Effector memory CD8-positive, alpha-beta T cell (primary cell): Measurements from ENCODE around the gene TYRO3.
"Not testable (repeated sequence)": the region's sequence is repeated elsewhere in the genome, so short reads cannot be mapped to it uniquely, and the experiment has no call there.

ENCODE experiments used
- ATAC-seq: fragments of 150-1000 bp; cut with Tn5 transposase; replicated peaks from 2 replicates; pipeline ENCODE4 v1.10.0; 2021; ENCODE audit warnings: mild to moderate bottlenecking, moderate library complexity
- DNase-seq, 3 experiments: peaks; one replicate each; pipeline ENCODE4 v3.0.0; 2021
- H3K27ac Mint-ChIP-seq, 2 donors: one replicate each; pipeline ENCODE4 v1.8.0; 2022; ENCODE audit warnings: mild to moderate bottlenecking in 2 of 2, mixed read lengths in 2 of 2, moderate library complexity in 2 of 2
- H3K27me3 Mint-ChIP-seq, 2 donors: one replicate each; pipeline ENCODE4 v1.8.0; 2022; ENCODE audit warnings: mixed read lengths in 2 of 2
- H3K36me3 Mint-ChIP-seq: one replicate; pipeline ENCODE4 v1.8.0; 2022; ENCODE audit warnings: mild to moderate bottlenecking, moderate library complexity, mixed read lengths; ENCODE audit not compliant: insufficient read depth
- H3K4me1 Mint-ChIP-seq, 2 donors: one replicate each; pipeline ENCODE4 v1.8.0; 2022; ENCODE audit warnings: low read depth in 2 of 2, mixed read lengths in 2 of 2
- H3K4me3 Mint-ChIP-seq, 2 donors: one replicate each; pipeline ENCODE4 v1.8.0; 2022; ENCODE audit warnings: mild to moderate bottlenecking in 2 of 2, mixed read lengths in 2 of 2, moderate library complexity in 2 of 2
- H3K9me3 Mint-ChIP-seq, 2 donors: one replicate each; pipeline ENCODE4 v1.8.0; 2022; ENCODE audit warnings: mixed read lengths in 2 of 2

TYRO3 gene

DNA sequence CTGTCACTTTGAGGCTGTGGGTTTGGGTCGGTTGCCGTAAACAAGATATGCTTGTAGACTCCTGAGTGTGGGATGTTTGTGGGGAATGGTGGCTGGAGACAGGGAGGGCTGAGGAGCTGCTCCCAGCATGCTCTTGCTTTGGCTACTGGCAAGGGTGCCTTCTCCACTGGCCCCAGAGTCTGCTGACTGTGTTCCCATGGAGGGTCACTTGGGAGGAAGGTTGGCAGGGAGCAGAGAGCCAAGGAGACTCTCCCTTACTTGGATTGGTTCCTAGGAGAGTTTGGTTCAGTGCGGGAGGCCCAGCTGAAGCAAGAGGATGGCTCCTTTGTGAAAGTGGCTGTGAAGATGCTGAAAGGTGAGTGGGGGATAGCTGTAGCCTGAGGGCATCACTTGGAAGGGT, 11.8 kb downstream of the TYRO3 start:
- Mint-ChIP-seq H3K4me3 (no peak overlapping the region), H3K27ac (no peak overlapping the region), H3K9me3 (no peaks in the 10 kb centered on the region), H3K36me3 (no peaks in the 10 kb centered on the region), H3K4me1 (no peaks in the 10 kb centered on the region), H3K27me3 (no peaks in the 10 kb centered on the region)
- no peak for DNase-seq
- no peak for ATAC-seq

DNA sequence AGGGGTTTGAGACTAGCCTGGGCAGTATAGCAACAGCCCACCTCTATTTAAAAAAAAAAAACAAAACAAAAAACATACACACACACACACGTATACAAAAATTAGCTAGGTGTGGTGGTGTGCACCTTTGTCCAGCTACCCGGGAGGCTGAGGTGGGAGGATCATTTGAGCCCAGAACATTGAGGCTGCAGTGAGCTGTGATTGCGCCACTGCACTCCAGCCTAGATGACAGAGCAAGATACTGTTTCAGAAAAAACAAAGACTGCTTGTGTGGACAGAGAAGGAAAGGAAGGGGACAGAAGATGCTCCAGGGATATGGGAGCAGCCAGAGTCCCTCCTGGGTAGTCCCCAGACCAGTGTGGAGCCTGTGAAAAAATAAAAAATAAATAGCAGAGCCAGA, 12.9 kb downstream of the TYRO3 start:
- Mint-ChIP-seq H3K27ac (no peak overlapping the region), H3K4me1 (no peaks in the 10 kb centered on the region), H3K27me3 (no peaks in the 10 kb centered on the region), H3K9me3 (no peaks in the 10 kb centered on the region), H3K4me3 (no peak overlapping the region), H3K36me3 (no peaks in the 10 kb centered on the region)
- DNase-seq = no peak
- ATAC-seq = no peak

DNA sequence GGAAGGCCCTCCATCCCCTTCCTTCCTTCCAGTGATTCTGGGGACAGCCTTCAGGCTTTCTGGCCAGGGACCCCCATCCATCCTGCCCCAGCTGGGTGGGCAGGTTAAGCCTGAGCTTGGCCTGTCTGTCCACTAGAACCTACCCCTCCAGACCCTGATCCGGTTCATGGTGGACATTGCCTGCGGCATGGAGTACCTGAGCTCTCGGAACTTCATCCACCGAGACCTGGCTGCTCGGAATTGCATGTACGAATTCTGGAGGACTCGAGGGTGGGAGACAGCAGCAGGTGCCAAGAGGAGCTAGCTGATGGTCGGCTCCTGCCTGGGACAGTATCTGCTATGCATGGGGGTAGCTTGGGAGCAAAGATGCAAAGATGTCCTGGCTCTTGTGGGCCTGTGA, 13.9 kb downstream of the TYRO3 start:
- Mint-ChIP-seq H3K36me3 (no peaks in the 10 kb centered on the region), H3K27ac (no peak overlapping the region), H3K9me3 (no peaks in the 10 kb centered on the region), H3K27me3 (no peaks in the 10 kb centered on the region), H3K4me3 (no peak overlapping the region), H3K4me1 (no peaks in the 10 kb centered on the region)
- ATAC-seq (no peak), DNase-seq (no peak)

DNA sequence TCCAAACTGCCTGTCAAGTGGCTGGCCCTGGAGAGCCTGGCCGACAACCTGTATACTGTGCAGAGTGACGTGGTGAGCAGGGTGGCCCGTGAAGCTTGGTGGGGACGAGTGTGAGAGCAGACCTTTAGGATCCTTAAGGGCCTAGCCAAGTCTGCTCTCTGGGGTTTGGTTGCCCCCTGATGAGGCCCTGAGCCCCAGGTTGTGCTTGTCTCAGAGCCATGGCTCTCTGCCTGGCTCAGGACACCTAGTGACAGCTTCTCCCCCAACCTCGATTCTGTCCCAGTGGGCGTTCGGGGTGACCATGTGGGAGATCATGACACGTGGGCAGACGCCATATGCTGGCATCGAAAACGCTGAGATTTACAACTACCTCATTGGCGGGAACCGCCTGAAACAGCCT, 14.4 kb downstream of the TYRO3 start:
- DNase-seq = no peak
- no peaks in the 10 kb centered on the region for H3K36me3 Mint-ChIP-seq
- H3K4me1 Mint-ChIP-seq = no peaks in the 10 kb centered on the region
- no peak for ATAC-seq
- no peaks in the 10 kb centered on the region for H3K9me3 Mint-ChIP-seq
- no peak overlapping the region for H3K4me3 Mint-ChIP-seq
- no peaks in the 10 kb centered on the region for H3K27me3 Mint-ChIP-seq
- H3K27ac Mint-ChIP-seq = no peak overlapping the region

DNA sequence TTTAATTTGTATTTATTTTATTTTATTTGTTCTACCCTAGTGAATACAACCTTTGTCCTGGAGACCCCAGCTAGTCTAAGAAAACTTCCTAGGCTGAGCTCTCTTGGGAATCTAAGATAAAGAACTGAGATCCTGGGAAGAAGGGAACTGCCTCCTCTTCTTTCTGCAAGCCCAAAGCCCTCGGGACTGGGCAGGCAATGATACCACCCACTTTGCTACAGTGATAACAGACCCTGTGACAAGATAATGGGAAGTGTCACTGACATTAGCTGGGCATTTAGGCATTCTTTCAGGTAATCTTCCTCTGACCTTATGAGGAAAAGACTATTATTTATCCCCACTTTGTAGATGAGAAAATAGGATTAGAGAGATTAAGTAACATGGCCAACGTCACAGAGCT, 15.1 kb downstream of the TYRO3 start:
- DNase-seq (no peak), ATAC-seq (no peak)
- Mint-ChIP-seq H3K27ac (no peak overlapping the region), H3K9me3 (no peaks in the 10 kb centered on the region), H3K36me3 (no peaks in the 10 kb centered on the region), H3K4me1 (no peaks in the 10 kb centered on the region), H3K27me3 (peaks cover 0 to 5% of the 10 kb centered on the region in 2 donors), H3K4me3 (no peak overlapping the region)

DNA sequence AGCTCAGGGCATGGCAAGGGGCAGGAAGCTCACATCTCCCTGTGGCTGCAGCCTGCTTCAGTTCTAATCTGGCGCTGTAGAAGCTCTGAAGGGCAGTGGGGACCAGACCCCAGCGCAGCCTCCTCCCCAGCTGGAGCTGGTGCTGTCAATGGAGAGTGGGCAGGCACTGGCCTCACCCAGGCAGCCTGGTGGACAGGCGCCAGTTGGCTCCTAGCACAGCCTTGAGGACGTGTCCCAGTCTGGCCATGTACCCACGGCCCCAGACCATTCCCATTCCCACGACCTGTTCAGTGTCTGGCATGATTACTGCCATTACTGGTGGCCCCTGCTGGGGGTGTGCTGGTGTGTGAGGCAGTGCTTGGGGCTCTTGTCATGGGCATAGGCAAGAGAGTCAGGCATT, 16.3 kb downstream of the TYRO3 start:
- H3K27ac Mint-ChIP-seq = no peak overlapping the region
- no peaks in the 10 kb centered on the region for H3K36me3 Mint-ChIP-seq
- H3K4me1 Mint-ChIP-seq = no peaks in the 10 kb centered on the region
- no peaks in the 10 kb centered on the region for H3K9me3 Mint-ChIP-seq
- peaks cover 0 to 5% of the 10 kb centered on the region in 2 donors for H3K27me3 Mint-ChIP-seq
- ATAC-seq (no peak), DNase-seq (no peak)
- H3K4me3 Mint-ChIP-seq = no peak overlapping the region

DNA sequence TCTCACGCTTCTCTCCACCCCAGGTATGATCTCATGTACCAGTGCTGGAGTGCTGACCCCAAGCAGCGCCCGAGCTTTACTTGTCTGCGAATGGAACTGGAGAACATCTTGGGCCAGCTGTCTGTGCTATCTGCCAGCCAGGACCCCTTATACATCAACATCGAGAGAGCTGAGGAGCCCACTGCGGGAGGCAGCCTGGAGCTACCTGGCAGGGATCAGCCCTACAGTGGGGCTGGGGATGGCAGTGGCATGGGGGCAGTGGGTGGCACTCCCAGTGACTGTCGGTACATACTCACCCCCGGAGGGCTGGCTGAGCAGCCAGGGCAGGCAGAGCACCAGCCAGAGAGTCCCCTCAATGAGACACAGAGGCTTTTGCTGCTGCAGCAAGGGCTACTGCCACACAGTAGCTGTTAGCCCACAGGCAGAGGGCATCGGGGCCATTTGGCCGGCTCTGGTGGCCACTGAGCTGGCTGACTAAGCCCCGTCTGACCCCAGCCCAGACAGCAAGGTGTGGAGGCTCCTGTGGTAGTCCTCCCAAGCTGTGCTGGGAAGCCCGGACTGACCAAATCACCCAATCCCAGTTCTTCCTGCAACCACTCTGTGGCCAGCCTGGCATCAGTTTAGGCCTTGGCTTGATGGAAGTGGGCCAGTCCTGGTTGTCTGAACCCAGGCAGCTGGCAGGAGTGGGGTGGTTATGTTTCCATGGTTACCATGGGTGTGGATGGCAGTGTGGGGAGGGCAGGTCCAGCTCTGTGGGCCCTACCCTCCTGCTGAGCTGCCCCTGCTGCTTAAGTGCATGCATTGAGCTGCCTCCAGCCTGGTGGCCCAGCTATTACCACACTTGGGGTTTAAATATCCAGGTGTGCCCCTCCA, 19.1 kb downstream of the TYRO3 start:
- Mint-ChIP-seq H3K4me1 (no peaks in the 10 kb centered on the region), H3K9me3 (no peaks in the 10 kb centered on the region), H3K27ac (no peak overlapping the region), H3K27me3 (peaks cover 13 to 15% of the 10 kb centered on the region in 2 donors), H3K36me3 (no peaks in the 10 kb centered on the region), H3K4me3 (no peak overlapping the region)
- no peak for ATAC-seq
- DNase-seq = no peak

DNA sequence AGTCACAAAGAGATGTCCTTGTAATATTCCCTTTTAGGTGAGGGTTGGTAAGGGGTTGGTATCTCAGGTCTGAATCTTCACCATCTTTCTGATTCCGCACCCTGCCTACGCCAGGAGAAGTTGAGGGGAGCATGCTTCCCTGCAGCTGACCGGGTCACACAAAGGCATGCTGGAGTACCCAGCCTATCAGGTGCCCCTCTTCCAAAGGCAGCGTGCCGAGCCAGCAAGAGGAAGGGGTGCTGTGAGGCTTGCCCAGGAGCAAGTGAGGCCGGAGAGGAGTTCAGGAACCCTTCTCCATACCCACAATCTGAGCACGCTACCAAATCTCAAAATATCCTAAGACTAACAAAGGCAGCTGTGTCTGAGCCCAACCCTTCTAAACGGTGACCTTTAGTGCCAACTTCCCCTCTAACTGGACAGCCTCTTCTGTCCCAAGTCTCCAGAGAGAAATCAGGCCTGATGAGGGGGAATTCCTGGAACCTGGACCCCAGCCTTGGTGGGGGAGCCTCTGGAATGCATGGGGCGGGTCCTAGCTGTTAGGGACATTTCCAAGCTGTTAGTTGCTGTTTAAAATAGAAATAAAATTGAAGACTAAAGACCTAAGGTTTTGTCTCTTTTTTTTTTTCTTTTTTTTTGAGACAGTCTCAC, 19.8 kb downstream of the TYRO3 start:
- ATAC-seq (no peak), DNase-seq (no peak)
- no peaks in the 10 kb centered on the region for H3K4me1 Mint-ChIP-seq
- no peaks in the 10 kb centered on the region for H3K36me3 Mint-ChIP-seq
- H3K9me3 Mint-ChIP-seq = no peaks in the 10 kb centered on the region
- no peak overlapping the region for H3K27ac Mint-ChIP-seq
- peaks cover 20 to 23% of the 10 kb centered on the region in 2 donors for H3K27me3 Mint-ChIP-seq
- H3K4me3 Mint-ChIP-seq = no peak overlapping the region

DNA sequence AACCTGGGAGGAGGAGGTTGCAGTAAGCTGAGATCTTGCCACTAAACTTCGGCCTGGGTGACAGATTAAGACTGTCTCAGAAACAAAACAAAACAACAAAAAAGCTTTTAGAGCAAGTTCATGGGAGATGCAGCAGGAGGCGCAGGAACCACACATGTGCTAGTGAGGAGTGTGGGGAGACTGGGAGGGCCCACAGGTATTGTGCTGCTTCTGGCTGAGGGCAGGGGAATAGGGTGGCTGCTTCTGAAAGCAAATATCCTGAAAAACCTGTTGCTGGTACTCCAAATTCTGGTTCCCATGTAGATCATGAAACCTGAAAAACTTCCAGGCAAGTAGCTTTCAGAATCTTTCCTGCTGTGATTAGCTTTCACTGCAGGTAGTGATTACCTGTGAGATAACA, 22.1 kb downstream of the TYRO3 start:
- Mint-ChIP-seq H3K27me3 (peaks cover 32 to 35% of the 10 kb centered on the region in 2 donors), H3K4me1 (peaks cover 3 to 7% of the 10 kb centered on the region in 2 donors), H3K27ac (no peak overlapping the region), H3K4me3 (no peak overlapping the region), H3K9me3 (no peaks in the 10 kb centered on the region), H3K36me3 (no peaks in the 10 kb centered on the region)
- ATAC-seq (no peak), DNase-seq (no peak)

DNA sequence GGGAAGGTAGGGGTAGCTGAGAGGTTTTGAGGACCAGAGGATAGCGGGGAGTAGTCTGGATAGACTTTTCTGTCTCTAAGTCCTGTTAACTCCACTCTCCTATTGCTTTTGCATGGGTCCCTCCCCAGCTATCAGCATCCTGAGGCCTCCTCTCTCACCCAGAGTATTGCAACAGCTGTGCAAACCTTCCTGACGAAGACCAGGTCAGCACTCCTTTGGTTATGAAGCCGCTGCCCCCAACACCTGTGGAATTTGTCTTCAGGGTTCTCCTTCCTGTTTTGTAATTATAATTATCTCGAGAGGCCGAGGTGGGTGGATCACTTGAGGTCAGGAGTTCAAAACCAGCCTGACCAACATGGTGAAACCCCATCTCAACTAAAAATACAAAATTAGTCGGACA, 24.8 kb downstream of the TYRO3 start:
- ATAC-seq = no peak
- H3K27me3 Mint-ChIP-seq = peaks cover 42 to 51% of the 10 kb centered on the region in 2 donors

DNA sequence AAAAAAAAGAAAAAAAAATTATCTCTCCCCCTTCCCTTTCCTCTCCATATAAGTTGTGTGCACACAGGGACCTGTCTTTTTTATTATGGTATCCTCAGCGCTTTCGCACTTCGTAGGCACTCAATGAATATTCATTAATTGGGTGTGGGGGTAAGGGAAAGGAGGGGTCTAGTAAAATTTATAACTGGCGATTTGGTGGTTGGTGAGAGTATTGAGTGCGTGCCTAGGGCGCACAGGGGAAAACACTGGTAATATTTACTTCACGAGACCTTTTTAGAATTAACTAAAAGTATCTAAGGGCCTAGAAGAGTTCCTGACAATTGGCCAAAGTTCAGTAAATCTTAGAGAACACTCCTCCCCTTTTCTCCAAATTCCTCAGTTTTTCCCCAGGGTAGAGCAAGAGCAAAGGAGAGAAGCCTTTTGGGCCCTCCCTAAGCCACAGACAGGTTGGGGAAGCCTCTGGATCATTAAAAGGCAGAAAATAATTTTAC, 25.7 kb downstream of the TYRO3 start:
- DNase-seq (no peak), ATAC-seq (no peak)
- Mint-ChIP-seq H3K36me3 (no peaks in the 10 kb centered on the region), H3K4me1 (peaks cover 3 to 7% of the 10 kb centered on the region in 2 donors), H3K27me3 (peaks cover 38 to 51% of the 10 kb centered on the region in 2 donors), H3K9me3 (no peaks in the 10 kb centered on the region), H3K27ac (no peak overlapping the region), H3K4me3 (peak overlapping the region; percentile 60 to 72)

More for the DNA sequence above, 24.8 kb downstream of the TYRO3 start:
- no peak for DNase-seq
- Mint-ChIP-seq H3K36me3 (no peaks in the 10 kb centered on the region), H3K9me3 (no peaks in the 10 kb centered on the region), H3K4me3 (no peak overlapping the region), H3K27ac (no peak overlapping the region), H3K4me1 (peaks cover 3 to 7% of the 10 kb centered on the region in 2 donors)

DNA sequence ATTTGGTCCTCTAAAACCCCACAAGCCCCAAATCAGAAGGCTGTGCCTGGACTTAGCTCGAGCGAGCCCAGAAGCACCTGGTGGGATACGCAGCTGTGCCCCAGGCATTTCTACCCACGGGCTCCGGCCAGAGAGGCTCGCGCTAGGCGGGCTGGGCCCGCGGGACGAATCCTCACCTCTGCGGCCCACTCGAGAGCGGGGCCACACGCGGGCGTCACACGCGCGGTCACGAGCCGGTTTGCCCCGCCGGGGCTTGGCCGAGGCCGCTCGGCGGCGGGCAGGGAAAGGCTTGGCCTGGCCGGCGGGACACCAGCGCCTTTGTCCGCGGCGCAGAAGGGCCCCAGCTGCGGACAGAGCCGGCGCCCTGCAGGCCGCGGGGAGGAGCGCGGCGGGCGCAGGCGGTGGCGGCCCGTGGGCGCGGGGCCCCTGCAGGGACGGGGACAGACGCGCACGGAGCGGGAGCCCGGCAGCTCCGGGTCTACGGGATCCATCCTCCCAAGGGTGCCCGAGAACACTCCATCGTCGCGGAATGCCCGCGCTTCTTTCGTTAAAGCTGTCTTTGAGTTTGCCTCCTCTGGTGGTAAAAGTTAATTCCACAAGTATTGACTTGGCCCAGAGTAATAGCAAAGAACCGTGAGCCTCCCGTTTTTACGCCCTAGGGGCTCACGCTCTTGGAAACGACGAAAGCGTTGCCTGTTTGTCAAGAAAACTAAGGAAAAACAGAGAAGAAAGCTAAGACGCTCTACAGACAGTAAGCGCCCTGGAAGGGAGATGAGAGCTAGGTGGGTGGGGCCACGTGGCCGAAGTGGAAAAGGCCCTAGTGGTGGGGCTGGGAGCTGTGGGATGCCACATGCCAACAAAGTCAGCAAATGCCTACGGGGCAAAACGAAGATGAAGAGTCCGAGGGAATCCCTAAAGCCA, 26.4 kb downstream of the TYRO3 start:
- Mint-ChIP-seq H3K4me3 (peak overlapping the region; percentile 60 to 72), H3K27me3 (peaks cover 38 to 51% of the 10 kb centered on the region in 2 donors), H3K4me1 (peaks cover 3 to 7% of the 10 kb centered on the region in 2 donors), H3K27ac (no peak overlapping the region), H3K9me3 (no peaks in the 10 kb centered on the region), H3K36me3 (no peaks in the 10 kb centered on the region)
- DNase-seq (peak in 2 of 3 experiments; percentile 16), ATAC-seq (peak; percentile 78)

DNA sequence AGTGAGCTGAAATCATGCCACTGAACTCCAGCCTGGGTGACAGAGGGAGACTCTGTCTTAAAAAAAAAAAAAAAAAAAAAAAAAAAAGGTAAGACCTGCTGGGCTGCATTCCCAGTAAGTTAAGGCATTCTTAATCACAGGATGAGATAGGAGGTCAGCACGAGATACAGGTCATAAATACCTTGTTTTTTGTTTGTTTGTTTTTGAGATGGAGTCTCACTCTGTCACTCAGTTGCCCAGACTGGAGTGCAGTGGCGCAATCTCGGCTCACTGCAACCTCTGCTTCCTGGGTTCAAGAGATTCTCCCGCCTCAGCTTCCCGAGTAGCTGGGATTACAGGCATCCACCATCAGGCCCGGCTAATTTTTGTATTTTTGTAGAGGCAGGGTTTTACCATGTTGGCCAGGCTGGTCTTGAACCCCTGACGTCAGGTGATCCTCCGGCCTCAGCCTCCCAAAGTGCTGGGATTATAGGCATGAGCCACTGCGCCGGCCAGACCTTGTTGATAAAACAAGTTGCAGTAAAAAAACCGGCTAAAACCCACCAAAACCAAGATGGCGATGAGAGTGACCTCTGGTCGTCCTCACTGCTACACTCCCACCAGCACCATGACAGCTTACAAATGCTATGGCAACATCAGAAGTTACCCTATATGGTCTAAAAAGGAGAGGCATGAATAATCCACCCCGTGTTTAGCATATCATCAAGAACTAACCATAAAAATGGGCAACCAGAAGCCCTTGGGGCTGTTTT, 27.7 kb downstream of the TYRO3 start:
- not testable (repeated sequence) for H3K4me3 Mint-ChIP-seq, H3K36me3 Mint-ChIP-seq, H3K27ac Mint-ChIP-seq, H3K9me3 Mint-ChIP-seq, ATAC-seq, DNase-seq, H3K4me1 Mint-ChIP-seq
- peaks cover 38 to 50% of the 10 kb centered on the region in 2 donors for H3K27me3 Mint-ChIP-seq
